ENCODE measurements around the gene RANBP6. TPM values are rescaled to one million over a fixed set of nuclear protein-coding genes. Genes with fewer than 3 reads are reported as not detected.
A peak's percentile ranks its signal among the peaks of the same experiment; 100 is the strongest.

The RANBP6 gene
- total and polyA plus RNA-seq, 9 donors: 13.1 to 22.9 (median 18.7) TPM

GRCh38 chr9:5978523-5978922, 36.9 kb downstream of the RANBP6 start:
- H3K9me3 ChIP-seq (replicated peaks; ENCODE audit: control insufficient read depth, low read depth, low read length): no peaks in the 10 kb centered on the region
- H3K4me1 ChIP-seq (ENCODE audit: control insufficient read depth, insufficient read depth, low read length): no peaks in the 10 kb centered on the region
- peak; percentile 1 for DNase-seq
- no peak overlapping the region for H3K27ac ChIP-seq (ENCODE audit: low read length)
- no peak overlapping the region for H3K4me3 ChIP-seq (ENCODE audit: low read length)
- H3K27me3 ChIP-seq (ENCODE audit: control insufficient read depth, insufficient read depth, low read length): no peaks in the 10 kb centered on the region
- WGBS (ENCODE audit: insufficient coverage): no CpG with 5 or more reads among the region's 1 CpG
- H3K36me3 ChIP-seq (ENCODE audit: control insufficient read depth, insufficient read depth, low read length): peaks cover 14% of the 10 kb centered on the region

- DNase-seq: no peak
These were observed 38.6 kb downstream of the RANBP6 start for GRCh38 chr9:5976674-5977397.

DNA sequence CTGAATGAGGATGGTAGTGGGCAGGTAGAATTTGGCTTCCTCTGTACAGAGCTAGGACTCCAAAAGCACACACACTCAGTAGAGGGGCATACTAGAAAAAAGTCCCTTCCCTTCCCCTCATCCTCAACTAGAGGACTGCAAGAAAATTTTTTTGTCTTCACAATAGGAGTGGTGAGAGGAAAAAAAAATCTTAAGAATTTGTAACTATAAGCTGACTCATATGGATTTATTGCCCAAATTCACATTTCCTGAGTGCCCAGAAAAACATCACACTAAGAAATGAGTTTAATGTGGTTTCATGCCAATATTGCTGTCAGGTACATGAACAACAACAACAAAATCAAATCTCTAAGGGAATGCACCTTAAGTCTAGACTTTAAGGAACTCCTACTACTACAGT, 43.7 kb downstream of the RANBP6 start:
- H3K27ac ChIP-seq (ENCODE audit: low read length): no peak overlapping the region
- H3K4me3 ChIP-seq (ENCODE audit: low read length): no peak overlapping the region
- H3K4me1 ChIP-seq (ENCODE audit: control insufficient read depth, insufficient read depth, low read length): no peaks in the 10 kb centered on the region
- no peaks in the 10 kb centered on the region for H3K27me3 ChIP-seq (ENCODE audit: control insufficient read depth, insufficient read depth, low read length)
- H3K36me3 ChIP-seq (ENCODE audit: control insufficient read depth, insufficient read depth, low read length): peaks cover 20% of the 10 kb centered on the region
- DNase-seq: no peak
- no peaks in the 10 kb centered on the region for H3K9me3 ChIP-seq (replicated peaks; ENCODE audit: control insufficient read depth, low read depth, low read length)

More at GRCh38 chr9:5976674-5977397, 38.6 kb downstream of the RANBP6 start:
- H3K27ac ChIP-seq (ENCODE audit: low read length): no peak overlapping the region
- H3K27me3 ChIP-seq (ENCODE audit: control insufficient read depth, insufficient read depth, low read length): no peaks in the 10 kb centered on the region
- H3K4me3 ChIP-seq (ENCODE audit: low read length): no peak overlapping the region
- no CpG with 5 or more reads among the region's 2 CpGs for WGBS (ENCODE audit: insufficient coverage)
- no peaks in the 10 kb centered on the region for H3K9me3 ChIP-seq (replicated peaks; ENCODE audit: control insufficient read depth, low read depth, low read length)
- H3K4me1 ChIP-seq (ENCODE audit: control insufficient read depth, insufficient read depth, low read length): no peaks in the 10 kb centered on the region
- peaks cover 15% of the 10 kb centered on the region for H3K36me3 ChIP-seq (ENCODE audit: control insufficient read depth, insufficient read depth, low read length)

Other genes with a start within 250 kb of the RANBP6 start
- gene ERMP1, start 182.5 kb downstream of the RANBP6 start, total RNA-seq: 7.8 TPM
- 10 to 100 TPM in 1 of 8 donors, 1 to 10 TPM in 7; 6.1 to 11.0 (median 7.8) TPM for gene ERMP1, start 182.5 kb downstream of the RANBP6 start, polyA plus RNA-seq (ENCODE audit: insufficient read depth in 1 of 8, insufficient read length in 8 of 8, low replicate concordance in 1 of 8)
- not detected for gene MLANA, start 124.7 kb downstream of the RANBP6 start, total RNA-seq
- 1 to 10 TPM in 3 of 8 donors, under 1 TPM in 5; 0.44 to 5.7 (median 0.66) TPM for gene MLANA, start 124.7 kb downstream of the RANBP6 start, polyA plus RNA-seq (ENCODE audit: insufficient read depth in 1 of 8, insufficient read length in 8 of 8, low replicate concordance in 1 of 8)
- 27.4 TPM for gene IL33, start 200.2 kb upstream of the RANBP6 start, total RNA-seq
- 10 to 100 TPM; 23.5 to 33.1 (median 27.2) TPM for gene IL33, start 200.2 kb upstream of the RANBP6 start, polyA plus RNA-seq (ENCODE audit: insufficient read depth in 1 of 8, insufficient read length in 8 of 8, low replicate concordance in 1 of 8)